K562 (cell line): ENCODE data around the gene ZNF772. TPM values are rescaled to one million over a fixed set of nuclear protein-coding genes. Genes with fewer than 3 reads are reported as not detected.
A peak's percentile ranks its signal among the peaks of the same experiment; 100 is the strongest.

Experiments
- ATF4 ChIP-seq: fragments of 450-650 bp; formaldehyde crosslinking; IDR thresholded peaks from 2 replicates; pipeline ENCODE4 v1.4.0; 2022; ENCODE audit warnings: mild to moderate bottlenecking, moderate library complexity
- CTBP1 ChIP-seq: fragments of 450-650 bp; IDR thresholded peaks from 2 replicates; pipeline ENCODE4 v1.6.1; 2016; ENCODE audit warnings: borderline replicate concordance
- E2F4 ChIP-seq: sonication (generic); formaldehyde crosslinking; IDR thresholded peaks from 2 replicates; pipeline ENCODE4 v1.8.0; 2022; ENCODE audit warnings: mild to moderate bottlenecking, low read depth, missing genetic modification reagents
- ELF1 ChIP-seq: fragments of 200-800 bp; sonication (Bioruptor generic); IDR thresholded peaks from 2 replicates; pipeline ENCODE4 v1.6.1; 2016; ENCODE audit warnings: missing genetic modification characterization, missing compliant biosample characterization
- ELF2 ChIP-seq: fragments of 250-450 bp; sonication (Bioruptor Pico); IDR thresholded peaks from 2 replicates; pipeline ENCODE4 v1.5.0; 2021; ENCODE audit warnings: mild to moderate bottlenecking
- ETV6 ChIP-seq, 3 experiments: fragments of 150-350 bp in 1 of 3; sonication (generic) in 1 of 3; formaldehyde crosslinking in 1 of 3; IDR thresholded peaks; 2 replicates each; pipeline versions ENCODE4 v1.6.1 to v1.8.0; 2014 to 2022; ENCODE audit warnings: borderline replicate concordance in 2 of 3, low read depth in 2 of 3, antibody characterized with exemption in 1 of 3, low read length in 1 of 3, mild to moderate bottlenecking in 1 of 3, missing genetic modification reagents in 1 of 3
- FOSL1 ChIP-seq: fragments of 200-800 bp; sonication (Bioruptor generic); conservative IDR thresholded peaks from 2 replicates; pipeline ENCODE4 v1.6.1; 2016; ENCODE audit warnings: missing genetic modification characterization, missing compliant biosample characterization
- GABPB1 ChIP-seq: sonication (generic); formaldehyde crosslinking; IDR thresholded peaks from 2 replicates; pipeline ENCODE4 v1.8.0; 2022; ENCODE audit warnings: mild to moderate bottlenecking, missing genetic modification reagents
- HMG20A ChIP-seq: fragments of 450-650 bp; formaldehyde crosslinking; conservative IDR thresholded peaks from 2 replicates; pipeline ENCODE4 v1.4.0; 2020; ENCODE audit warnings: mild to moderate bottlenecking, mixed read lengths
- KLF1 ChIP-seq: fragments of 450-650 bp; IDR thresholded peaks from 2 replicates; pipeline ENCODE4 v1.6.1; 2016; ENCODE audit warnings: missing genetic modification characterization, missing compliant biosample characterization
- MTA1 ChIP-seq: fragments of 450-650 bp; IDR thresholded peaks from 2 replicates; pipeline ENCODE4 v1.6.1; 2017; ENCODE audit warnings: borderline replicate concordance
- POLR3A ChIP-seq: IDR thresholded peaks from 2 replicates; pipeline ENCODE4 v1.6.1; 2011; ENCODE audit warnings: borderline replicate concordance, mild to moderate bottlenecking, moderate library complexity; ENCODE audit not compliant: insufficient read length, insufficient read depth; ENCODE audit errors: extremely low read depth
- POLR3G ChIP-seq: IDR thresholded peaks from 2 replicates; pipeline ENCODE4 v1.6.1; 2011; ENCODE audit not compliant: insufficient read length, insufficient replicate concordance; ENCODE audit errors: extremely low read depth
- RBM39 ChIP-seq: fragments of 200-400 bp; formaldehyde crosslinking; optimal IDR thresholded peaks from 2 replicates; pipeline ENCODE3; 2018; ENCODE audit warnings: low read depth, low read length
- TCF7L2 ChIP-seq: fragments of 150-350 bp; IDR thresholded peaks from 2 replicates; pipeline ENCODE4 v1.6.1; 2016; ENCODE audit warnings: low read depth, mild to moderate bottlenecking, low read length, moderate library complexity
- ZNF707 ChIP-seq: fragments of 250-450 bp; sonication (Bioruptor Pico); conservative IDR thresholded peaks from 2 replicates; pipeline ENCODE4 v1.8.0; 2022; ENCODE audit warnings: inconsistent platforms, mild to moderate bottlenecking, moderate library complexity
- polyA plus RNA-seq, 8 experiments: library from polyadenylated mRNA; depleted of rRNA in 4 of 8; stranded (reverse) in 5 of 8; unstranded in 3 of 8; fragments of >200 nt; fragmentation: Nextera tagmentation in 2 of 8; fragmentation: Illumina TruSeq in 1 of 8; extraction: Ambion mirVana in 2 of 8; extraction: Trizol in 1 of 8; gene quantifications; 2 replicates each; pipeline versions ENCODE4 v1.2.1 to v1.2.3, GENCODE V29; 2011 to 2014; ENCODE audit warnings: inconsistent platforms in 1 of 8, missing spikeins in 1 of 8
- total RNA-seq, 7 experiments: library from RNA; depleted of rRNA in 6 of 7; stranded (reverse); fragments of >200 nt in 6 of 7; fragmentation: Illumina TruSeq in 2 of 7; extraction: Trizol in 2 of 7; gene quantifications; 2 replicates each; pipeline versions ENCODE4 v1.2.1 to v1.2.3, GENCODE V29; 2011 to 2021; ENCODE audit warnings: low replicate concordance in 1 of 7
- TF ChIP-seq, protein P1 (sequence below): sonication (generic); formaldehyde crosslinking; IDR thresholded peaks from 2 replicates; pipeline ENCODE4 v1.8.0; 2022; ENCODE audit warnings: missing genetic modification reagents, mild to moderate bottlenecking, borderline replicate concordance
- TF ChIP-seq, protein P2 (sequence below): fragments of 450-650 bp; IDR thresholded peaks from 2 replicates; pipeline ENCODE4 v1.6.1; 2018; ENCODE audit not compliant: partially characterized antibody

The ZNF772 gene
- total and polyA plus RNA-seq, 9 of the 15 experiments (the other 6 are each of a cell fraction or from before 2014, with no cell fraction given), result 0.13 to 1.9 (median 1.1) TPM

- TF ChIP-seq, protein P1, sequence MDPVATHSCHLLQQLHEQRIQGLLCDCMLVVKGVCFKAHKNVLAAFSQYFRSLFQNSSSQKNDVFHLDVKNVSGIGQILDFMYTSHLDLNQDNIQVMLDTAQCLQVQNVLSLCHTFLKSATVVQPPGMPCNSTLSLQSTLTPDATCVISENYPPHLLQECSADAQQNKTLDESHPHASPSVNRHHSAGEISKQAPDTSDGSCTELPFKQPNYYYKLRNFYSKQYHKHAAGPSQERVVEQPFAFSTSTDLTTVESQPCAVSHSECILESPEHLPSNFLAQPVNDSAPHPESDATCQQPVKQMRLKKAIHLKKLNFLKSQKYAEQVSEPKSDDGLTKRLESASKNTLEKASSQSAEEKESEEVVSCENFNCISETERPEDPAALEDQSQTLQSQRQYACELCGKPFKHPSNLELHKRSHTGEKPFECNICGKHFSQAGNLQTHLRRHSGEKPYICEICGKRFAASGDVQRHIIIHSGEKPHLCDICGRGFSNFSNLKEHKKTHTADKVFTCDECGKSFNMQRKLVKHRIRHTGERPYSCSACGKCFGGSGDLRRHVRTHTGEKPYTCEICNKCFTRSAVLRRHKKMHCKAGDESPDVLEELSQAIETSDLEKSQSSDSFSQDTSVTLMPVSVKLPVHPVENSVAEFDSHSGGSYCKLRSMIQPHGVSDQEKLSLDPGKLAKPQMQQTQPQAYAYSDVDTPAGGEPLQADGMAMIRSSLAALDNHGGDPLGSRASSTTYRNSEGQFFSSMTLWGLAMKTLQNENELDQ (CRISPR knock-in tag), result no peak
- TF ChIP-seq MTA1, result 0 out of 2 replicates have a peak, but pooled peaks have one; percentile 32
- TF ChIP-seq E2F4 (CRISPR knock-in tag), result no peak
- no peak for TF ChIP-seq ELF2
- no peak for TF ChIP-seq KLF1 (tag)
- TF ChIP-seq CTBP1, result peak; percentile 34; the same call in 1 of the 2 replicates
- TF ChIP-seq HMG20A (CRISPR knock-in tag), result no peak
- no peak for TF ChIP-seq RBM39
- no peak for TF ChIP-seq ZNF707 (CRISPR knock-in tag)
- 0 out of 2 replicates have a peak, but pooled peaks have one; percentile 9 for TF ChIP-seq ELF1 (tag)
- TF ChIP-seq POLR3A, result no peak
- TF ChIP-seq TCF7L2, result no peak
- no peak for TF ChIP-seq POLR3G
- TF ChIP-seq GABPB1, result peak; percentile 76
- TF ChIP-seq ETV6 (IDR thresholded peaks at IDR 0.05; ENCODE audit: borderline replicate concordance in 1 of 2, low read depth in 2 of 2, low read length in 1 of 2), result no peak
- TF ChIP-seq ETV6 (CRISPR knock-in tag; IDR thresholded peaks at IDR 0.05; ENCODE audit: borderline replicate concordance), result no peak
- TF ChIP-seq ATF4 (CRISPR knock-in tag), result no peak
- TF ChIP-seq, protein P2, sequence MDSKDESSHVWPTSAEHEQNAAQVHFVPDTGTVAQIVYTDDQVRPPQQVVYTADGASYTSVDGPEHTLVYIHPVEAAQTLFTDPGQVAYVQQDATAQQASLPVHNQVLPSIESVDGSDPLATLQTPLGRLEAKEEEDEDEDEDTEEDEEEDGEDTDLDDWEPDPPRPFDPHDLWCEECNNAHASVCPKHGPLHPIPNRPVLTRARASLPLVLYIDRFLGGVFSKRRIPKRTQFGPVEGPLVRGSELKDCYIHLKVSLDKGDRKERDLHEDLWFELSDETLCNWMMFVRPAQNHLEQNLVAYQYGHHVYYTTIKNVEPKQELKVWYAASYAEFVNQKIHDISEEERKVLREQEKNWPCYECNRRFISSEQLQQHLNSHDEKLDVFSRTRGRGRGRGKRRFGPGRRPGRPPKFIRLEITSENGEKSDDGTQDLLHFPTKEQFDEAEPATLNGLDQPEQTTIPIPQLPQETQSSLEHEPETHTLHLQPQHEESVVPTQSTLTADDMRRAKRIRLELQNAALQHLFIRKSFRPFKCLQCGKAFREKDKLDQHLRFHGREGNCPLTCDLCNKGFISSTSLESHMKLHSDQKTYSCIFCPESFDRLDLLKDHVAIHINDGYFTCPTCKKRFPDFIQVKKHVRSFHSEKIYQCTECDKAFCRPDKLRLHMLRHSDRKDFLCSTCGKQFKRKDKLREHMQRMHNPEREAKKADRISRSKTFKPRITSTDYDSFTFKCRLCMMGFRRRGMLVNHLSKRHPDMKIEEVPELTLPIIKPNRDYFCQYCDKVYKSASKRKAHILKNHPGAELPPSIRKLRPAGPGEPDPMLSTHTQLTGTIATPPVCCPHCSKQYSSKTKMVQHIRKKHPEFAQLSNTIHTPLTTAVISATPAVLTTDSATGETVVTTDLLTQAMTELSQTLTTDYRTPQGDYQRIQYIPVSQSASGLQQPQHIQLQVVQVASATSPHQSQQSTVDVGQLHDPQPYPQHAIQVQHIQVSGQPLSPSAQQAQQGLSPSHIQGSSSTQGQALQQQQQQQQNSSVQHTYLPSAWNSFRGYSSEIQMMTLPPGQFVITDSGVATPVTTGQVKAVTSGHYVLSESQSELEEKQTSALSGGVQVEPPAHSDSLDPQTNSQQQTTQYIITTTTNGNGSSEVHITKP, result peak; percentile 9
- TF ChIP-seq FOSL1, result no peak
Measured at GRCh38 chr19:57435062-57435978, 42.0 kb downstream of the ZNF772 start, which contains the start of gene ZNF749 (continued).
